ENCODE measurements around the gene FDXR. TPM values are rescaled to one million over a fixed set of nuclear protein-coding genes. Genes with fewer than 3 reads are reported as not detected.

Gene FDXR
- total RNA-seq (2022; extraction: Qiagen RNA extraction), result 47.2 to 74.4 TPM (median 64.0 TPM) in 5 replicates

GRCh38 chr17:74872313-74873036 is at the start of gene FDXR:
Gene FDXR, minus strand, starts transcription at chr17:74872994. Its CDS starts 50 bp downstream, at chr17:74872944.

GRCh38 chr17:74892974-74893911 is 20.4 kb upstream of the FDXR start, which contains the start of gene FADS6:
Gene FADS6, minus strand, starts transcription at chr17:74893633. Its CDS starts 38 bp downstream, at chr17:74893595.

GRCh38 chr17:74859459-74860228 is 13.2 kb downstream of the FDXR start, which contains the start of gene GRIN2C:
Gene GRIN2C, minus strand, starts transcription at chr17:74859885. Its CDS starts 4,793 bp downstream, at chr17:74855092.

Other genes with a start within 250 kb of the FDXR start
- gene CD300E, start 249.3 kb downstream of the FDXR start, total RNA-seq (2022; extraction: Qiagen RNA extraction), result not detected in 5 replicates
- not detected in 5 replicates for gene CD300LF, start 160.1 kb downstream of the FDXR start, total RNA-seq (2022; extraction: Qiagen RNA extraction)
- gene RAB37, start 135.7 kb downstream of the FDXR start, total RNA-seq (2022; extraction: Qiagen RNA extraction), result 0.81 to 1.8 TPM (median 1.1 TPM) in 5 replicates
- gene NHERF1, start 124.4 kb downstream of the FDXR start, total RNA-seq (2022; extraction: Qiagen RNA extraction), result 34.4 to 43.9 TPM (median 41.5 TPM) in 5 replicates
- 49.2 to 57.5 TPM (median 55.3 TPM) in 5 replicates for gene NAT9, start 96.6 kb downstream of the FDXR start, total RNA-seq (2022; extraction: Qiagen RNA extraction)
- 0.16 to 0.65 TPM (median 0.23 TPM) in 5 replicates for gene GRIN2C, start 13.1 kb downstream of the FDXR start, total RNA-seq (2022; extraction: Qiagen RNA extraction)
- not detected in 5 replicates for gene FADS6, start 20.6 kb upstream of the FDXR start, total RNA-seq (2022; extraction: Qiagen RNA extraction)
- gene USH1G, start 50.3 kb upstream of the FDXR start, total RNA-seq (2022; extraction: Qiagen RNA extraction), result 0.07 to 0.12 TPM (median 0.09 TPM) in 5 replicates
- gene OTOP2, start 51.3 kb upstream of the FDXR start, total RNA-seq (2022; extraction: Qiagen RNA extraction), result 0.08 to 0.10 TPM in 2 of 5 replicates, not detected in the others
- not detected in 5 replicates for gene OTOP3, start 62.9 kb upstream of the FDXR start, total RNA-seq (2022; extraction: Qiagen RNA extraction)
- 10.4 to 15.2 TPM (median 13.9 TPM) in 5 replicates for gene HID1, start 99.8 kb upstream of the FDXR start, total RNA-seq (2022; extraction: Qiagen RNA extraction)
- gene CDR2L, start 114.6 kb upstream of the FDXR start, total RNA-seq (2022; extraction: Qiagen RNA extraction), result 57.0 to 76.4 TPM (median 74.4 TPM) in 5 replicates
- 74.6 to 83.6 TPM (median 77.6 TPM) in 5 replicates for gene MRPL58, start 139.7 kb upstream of the FDXR start, total RNA-seq (2022; extraction: Qiagen RNA extraction)
- 461 to 610 TPM (median 475 TPM) in 5 replicates for gene ATP5PD, start 174.0 kb upstream of the FDXR start, total RNA-seq (2022; extraction: Qiagen RNA extraction)
- gene KCTD2, start 174.2 kb upstream of the FDXR start, total RNA-seq (2022; extraction: Qiagen RNA extraction), result 29.0 to 32.7 TPM (median 31.2 TPM) in 5 replicates
- gene SLC16A5, start 215.0 kb upstream of the FDXR start, total RNA-seq (2022; extraction: Qiagen RNA extraction), result 22.0 to 35.0 TPM (median 31.0 TPM) in 5 replicates
- 15.8 to 20.6 TPM (median 17.5 TPM) in 5 replicates for gene ARMC7, start 237.0 kb upstream of the FDXR start, total RNA-seq (2022; extraction: Qiagen RNA extraction)